SK-N-SH treated with all-trans-retinoic acid at 6 μM for 48 hours (cell line): ENCODE data around the gene AMACR.

ENCODE experiments used
- ATAC-seq: fragments of 200-7000 bp; cut with Tn5 transposase; 3 replicates; pipeline ENCODE4 v1.9.1; 2020; ENCODE audit warnings: mild to moderate bottlenecking, moderate library complexity
- ARNTL ChIP-seq: fragments of 450-650 bp; formaldehyde crosslinking; IDR thresholded peaks from 2 replicates; pipeline ENCODE4 v1.5.0; 2020; ENCODE audit warnings: low read depth, mild to moderate bottlenecking, moderate library complexity, borderline replicate concordance
- BACH2 ChIP-seq: fragments of 250-450 bp; sonication (Bioruptor Pico); IDR thresholded peaks from 2 replicates; pipeline ENCODE4 v1.9.0; 2021; ENCODE audit warnings: mild to moderate bottlenecking, borderline replicate concordance
- CSDC2 ChIP-seq: fragments of 250-450 bp; sonication (Bioruptor Pico); IDR thresholded peaks from 2 replicates; pipeline ENCODE4 v1.5.0; 2020; ENCODE audit warnings: mild to moderate bottlenecking, moderate library complexity
- CSRNP3 ChIP-seq: fragments of 250-450 bp; sonication (Bioruptor Pico); IDR thresholded peaks from 2 replicates; pipeline ENCODE4 v1.5.1; 2021; ENCODE audit warnings: mild to moderate bottlenecking, moderate library complexity
- ESRRG ChIP-seq: fragments of 250-450 bp; sonication (Bioruptor Pico); IDR thresholded peaks from 2 replicates; pipeline ENCODE4 v1.6.1; 2021; ENCODE audit warnings: mild to moderate bottlenecking
- GLIS3 ChIP-seq: fragments of 250-450 bp; sonication (Bioruptor Pico); IDR thresholded peaks from 2 replicates; pipeline ENCODE4 v1.5.0; 2020; ENCODE audit warnings: mild to moderate bottlenecking, moderate library complexity
- ISL1 ChIP-seq: fragments of 250-450 bp; sonication (Bioruptor Pico); IDR thresholded peaks from 2 replicates; pipeline ENCODE4 v2.1.2; 2022; ENCODE audit warnings: mild to moderate bottlenecking, moderate library complexity
- PATZ1 ChIP-seq: fragments of 250-450 bp; sonication (Bioruptor Pico); IDR thresholded peaks from 2 replicates; pipeline ENCODE4 v1.8.0; 2020; ENCODE audit warnings: mild to moderate bottlenecking, moderate library complexity, borderline replicate concordance
- POU6F1 ChIP-seq: fragments of 250-450 bp; sonication (Bioruptor Pico); IDR thresholded peaks from 2 replicates; pipeline ENCODE4 v1.8.0; 2021; ENCODE audit warnings: low read depth, mild to moderate bottlenecking, moderate library complexity, borderline replicate concordance
- PPARA ChIP-seq: fragments of 250-450 bp; sonication (Bioruptor Pico); IDR thresholded peaks from 2 replicates; pipeline ENCODE4 v1.5.0; 2020; ENCODE audit warnings: mild to moderate bottlenecking, borderline replicate concordance
- RARB ChIP-seq: fragments of 250-450 bp; sonication (Bioruptor Pico); IDR thresholded peaks from 2 replicates; pipeline ENCODE4 v1.8.0; 2021; ENCODE audit warnings: mild to moderate bottlenecking, moderate library complexity
- SNAI2 ChIP-seq: fragments of 250-450 bp; sonication (Bioruptor Pico); IDR thresholded peaks from 2 replicates; pipeline ENCODE4 v1.5.0; 2020; ENCODE audit warnings: mild to moderate bottlenecking, moderate library complexity
- TCF4 ChIP-seq: fragments of 250-450 bp; sonication (Bioruptor Pico); IDR thresholded peaks from 2 replicates; pipeline ENCODE4 v1.8.0; 2021; ENCODE audit warnings: mild to moderate bottlenecking, moderate library complexity, borderline replicate concordance
- TSHZ2 ChIP-seq: fragments of 250-450 bp; sonication (Bioruptor Pico); IDR thresholded peaks from 2 replicates; pipeline ENCODE4 v1.5.0; 2020; ENCODE audit warnings: mild to moderate bottlenecking, moderate library complexity
- ZC3H10 ChIP-seq: fragments of 250-450 bp; sonication (Bioruptor Pico); IDR thresholded peaks from 2 replicates; pipeline ENCODE4 v1.5.1; 2021; ENCODE audit warnings: mild to moderate bottlenecking, moderate library complexity
- ZFP3 ChIP-seq: fragments of 250-450 bp; sonication (Bioruptor Pico); IDR thresholded peaks from 2 replicates; pipeline ENCODE4 v1.5.0; 2020; ENCODE audit warnings: mild to moderate bottlenecking, moderate library complexity
- ZFP30 ChIP-seq: fragments of 450-650 bp; formaldehyde crosslinking; IDR thresholded peaks from 2 replicates; pipeline ENCODE4 v1.5.0; 2022; ENCODE audit warnings: mild to moderate bottlenecking, moderate library complexity
- ZNF565 ChIP-seq: fragments of 450-650 bp; formaldehyde crosslinking; conservative IDR thresholded peaks from 2 replicates; pipeline ENCODE4 v1.5.0; 2020; ENCODE audit warnings: low read depth, mild to moderate bottlenecking, moderate library complexity
- ZNF70 ChIP-seq: fragments of 450-650 bp; formaldehyde crosslinking; IDR thresholded peaks from 2 replicates; pipeline ENCODE4 v1.5.0; 2020; ENCODE audit warnings: mild to moderate bottlenecking, moderate library complexity
- ZNF8 ChIP-seq: fragments of 450-650 bp; formaldehyde crosslinking; IDR thresholded peaks from 2 replicates; pipeline ENCODE4 v1.5.0; 2020; ENCODE audit warnings: mild to moderate bottlenecking, moderate library complexity
- TF ChIP-seq, protein P1 (sequence below): fragments of 250-450 bp; sonication (Bioruptor Pico); IDR thresholded peaks from 2 replicates; pipeline ENCODE4 v1.5.1; 2020; ENCODE audit warnings: low read depth, mild to moderate bottlenecking, moderate library complexity

AMACR gene

GRCh38 chr5:34035756-34036155 lies 27.9 kb upstream of the AMACR start:
- no peak for TF ChIP-seq ZFP30 (CRISPR knock-in tag)
- no peak for TF ChIP-seq GLIS3
- no peak for TF ChIP-seq PPARA (CRISPR knock-in tag)
- no peak for TF ChIP-seq RARB (CRISPR knock-in tag)
- TF ChIP-seq ZFP3 (CRISPR knock-in tag), result no peak
- no peak for TF ChIP-seq ISL1 (CRISPR knock-in tag)
- no peak for TF ChIP-seq ZNF70
- no peak for TF ChIP-seq POU6F1 (CRISPR knock-in tag)
- no peak for TF ChIP-seq SNAI2 (CRISPR knock-in tag)
- no peak for TF ChIP-seq PATZ1 (CRISPR knock-in tag)
- no peak for TF ChIP-seq ZNF565 (CRISPR knock-in tag)
- TF ChIP-seq ZNF8 (CRISPR knock-in tag), result no peak
- TF ChIP-seq ARNTL, result no peak
- TF ChIP-seq, protein P1, sequence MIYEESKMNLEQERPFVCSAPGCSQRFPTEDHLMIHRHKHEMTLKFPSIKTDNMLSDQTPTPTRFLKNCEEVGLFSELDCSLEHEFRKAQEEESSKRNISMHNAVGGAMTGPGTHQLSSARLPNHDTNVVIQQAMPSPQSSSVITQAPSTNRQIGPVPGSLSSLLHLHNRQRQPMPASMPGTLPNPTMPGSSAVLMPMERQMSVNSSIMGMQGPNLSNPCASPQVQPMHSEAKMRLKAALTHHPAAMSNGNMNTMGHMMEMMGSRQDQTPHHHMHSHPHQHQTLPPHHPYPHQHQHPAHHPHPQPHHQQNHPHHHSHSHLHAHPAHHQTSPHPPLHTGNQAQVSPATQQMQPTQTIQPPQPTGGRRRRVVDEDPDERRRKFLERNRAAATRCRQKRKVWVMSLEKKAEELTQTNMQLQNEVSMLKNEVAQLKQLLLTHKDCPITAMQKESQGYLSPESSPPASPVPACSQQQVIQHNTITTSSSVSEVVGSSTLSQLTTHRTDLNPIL, result no peak
- TF ChIP-seq TCF4 (CRISPR knock-in tag), result no peak
- no peak for TF ChIP-seq BACH2
- no peak for TF ChIP-seq CSRNP3
- TF ChIP-seq CSDC2, result no peak
- TF ChIP-seq ESRRG, result no peak
- no peak for TF ChIP-seq TSHZ2 (CRISPR knock-in tag)
- no peak for ATAC-seq

GRCh38 chr5:34034534-34035327 lies 26.9 kb upstream of the AMACR start:
- TF ChIP-seq ZNF565 (CRISPR knock-in tag) (no peak), BACH2 (no peak), ZNF70 (no peak), ZFP3 (CRISPR knock-in tag) (no peak)
- TF ChIP-seq, protein P1, result no peak
- no peak for ATAC-seq

DNA sequence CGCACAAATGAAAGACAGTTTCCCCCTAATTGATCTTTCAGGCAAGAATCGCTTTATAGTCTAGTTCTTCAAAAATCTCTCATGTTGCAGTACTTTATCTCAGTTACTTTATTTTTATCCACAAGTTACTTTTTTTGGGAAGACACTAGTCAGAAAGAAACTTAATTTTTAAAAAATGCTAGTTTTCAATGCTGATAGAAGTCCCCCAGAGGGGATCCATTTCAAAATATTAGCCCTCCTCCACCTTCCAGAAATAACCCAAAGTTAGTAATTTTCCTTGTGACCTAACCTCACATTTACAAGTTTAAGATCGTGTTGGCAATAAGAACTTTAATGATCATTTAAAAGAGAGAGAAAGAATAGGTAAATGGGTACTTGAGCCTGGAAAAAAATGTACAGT lies 24.1 kb upstream of the AMACR start:
- no peak for ATAC-seq
- no peak for TF ChIP-seq CSDC2
- no peak for TF ChIP-seq ESRRG
- no peak for TF ChIP-seq RARB (CRISPR knock-in tag)
- no peak for TF ChIP-seq SNAI2 (CRISPR knock-in tag)
- TF ChIP-seq CSRNP3, result no peak
- no peak for TF ChIP-seq ISL1 (CRISPR knock-in tag)
- TF ChIP-seq ZC3H10, result no peak
- TF ChIP-seq ZNF70, result no peak
- TF ChIP-seq POU6F1 (CRISPR knock-in tag), result no peak
- TF ChIP-seq ZFP30 (CRISPR knock-in tag), result no peak
